NCI-H1436 treated with DMSO at 0.1 percent for 48 hours (cell line): Measurements from ENCODE around the gene KCTD21.
A peak's percentile ranks its signal among the peaks of the same experiment; 100 is the strongest.
"Not testable (repeated sequence)": the region's sequence is repeated elsewhere in the genome, so short reads cannot be mapped to it uniquely, and the experiment has no call there.

Experiments used
- DNase-seq: peaks from one replicate; lab custom pipeline; 2025; lab: John Stamatoyannopoulos, UW

KCTD21 gene

GRCh38 chr11:78188286-78189173, at the start of gene KCTD21, which contains the start of gene USP35:
Gene KCTD21, minus strand, starts transcription at chr11:78188626. Its CDS starts 14,072 bp downstream, at chr11:78174554.
Gene USP35, plus strand, starts transcription at chr11:78188919. Its CDS starts 7,327 bp downstream, at chr11:78196246.
- DNase-seq, result peak; percentile 87

- DNase-seq, result no peak
Observed at GRCh38 chr11:78237293-78238046, 49.0 kb upstream of the KCTD21 start.

- DNase-seq, result no peak
Observed at GRCh38 chr11:78234006-78234405, 45.6 kb upstream of the KCTD21 start.

GRCh38 chr11:78233046-78233445, 44.6 kb upstream of the KCTD21 start:
- DNase-seq, result not testable (repeated sequence)

GRCh38 chr11:78231962-78232501, 43.6 kb upstream of the KCTD21 start:
- no peak for DNase-seq

- DNase-seq, result no peak
Observed at GRCh38 chr11:78230161-78230877, 41.9 kb upstream of the KCTD21 start.

GRCh38 chr11:78229106-78229505, 40.7 kb upstream of the KCTD21 start:
- no peak for DNase-seq

- peak; percentile 10 for DNase-seq
Observed at GRCh38 chr11:78228467-78228866, 40.0 kb upstream of the KCTD21 start.

GRCh38 chr11:78227921-78228320, 39.5 kb upstream of the KCTD21 start:
- no peak for DNase-seq

GRCh38 chr11:78226684-78227680, 38.6 kb upstream of the KCTD21 start:
- no peak for DNase-seq

GRCh38 chr11:78224906-78225420, 36.5 kb upstream of the KCTD21 start:
- no peak for DNase-seq

- no peak for DNase-seq
Observed at GRCh38 chr11:78224506-78224905, 36.1 kb upstream of the KCTD21 start.

- no peak for DNase-seq
Observed at GRCh38 chr11:78223320-78223954, 35.0 kb upstream of the KCTD21 start.

- DNase-seq, result not testable (repeated sequence)
Observed at GRCh38 chr11:78222726-78223125, 34.3 kb upstream of the KCTD21 start.

GRCh38 chr11:78221396-78222315, 33.2 kb upstream of the KCTD21 start:
- DNase-seq, result no peak

- DNase-seq, result no peak
Observed at GRCh38 chr11:78220218-78221157, 32.1 kb upstream of the KCTD21 start.

GRCh38 chr11:78219493-78220217, 31.2 kb upstream of the KCTD21 start:
- DNase-seq, result no peak
